ENCODE data around the gene PRDM12. TPM values are rescaled to one million over a fixed set of nuclear protein-coding genes. Genes with fewer than 3 reads are reported as not detected.
"Not testable (repeated sequence)": the region's sequence is repeated elsewhere in the genome, so short reads cannot be mapped to it uniquely, and the experiment has no call there.

The PRDM12 gene
- total RNA-seq, 2 experiments from 2014 or later: 0.14 to 0.15 TPM

- peak overlapping the region; percentile 55 for H3K4me3 Mint-ChIP-seq
- peaks cover 6% of the 10 kb centered on the region for H3K4me1 Mint-ChIP-seq
- ATAC-seq (peak; percentile 61), DNase-seq (peak; percentile 74)
- CTCF ChIA-PET: interaction anchor here (1.1 to 8.4 kb wide), 4 partner anchors 31 to 219 kb away, joined by 3 to 135 read pairs (median 4); no protein-coding TSS in a partner anchor
- peaks cover 31% of the 10 kb centered on the region for H3K27me3 Mint-ChIP-seq
- H3K36me3 Mint-ChIP-seq: no peaks in the 10 kb centered on the region
- peaks cover 2% of the 10 kb centered on the region for H3K9me3 Mint-ChIP-seq (ENCODE audit: low read depth)
- H3K27ac Mint-ChIP-seq: no peak overlapping the region
Measured at GRCh38 chr9:130680836-130681768, 16.7 kb downstream of the PRDM12 start.

- Mint-ChIP-seq H3K4me3 (peak overlapping the region; percentile 69), H3K4me1 (peaks cover 6% of the 10 kb centered on the region), H3K36me3 (no peaks in the 10 kb centered on the region), H3K9me3 (ENCODE audit: low read depth) (peaks cover 2% of the 10 kb centered on the region), H3K27me3 (peaks cover 31% of the 10 kb centered on the region), H3K27ac (no peak overlapping the region)
- peak; percentile 45 for DNase-seq
- CTCF ChIA-PET: interaction anchor here (0.6 to 8.4 kb wide), 24 partner anchors 9 to 574 kb away, joined by 3 to 135 read pairs (median 4); partner anchors contain the start of gene EXOSC2
- ATAC-seq: peak; percentile 48
Measured at GRCh38 chr9:130681769-130682420, 17.5 kb downstream of the PRDM12 start.

DNA sequence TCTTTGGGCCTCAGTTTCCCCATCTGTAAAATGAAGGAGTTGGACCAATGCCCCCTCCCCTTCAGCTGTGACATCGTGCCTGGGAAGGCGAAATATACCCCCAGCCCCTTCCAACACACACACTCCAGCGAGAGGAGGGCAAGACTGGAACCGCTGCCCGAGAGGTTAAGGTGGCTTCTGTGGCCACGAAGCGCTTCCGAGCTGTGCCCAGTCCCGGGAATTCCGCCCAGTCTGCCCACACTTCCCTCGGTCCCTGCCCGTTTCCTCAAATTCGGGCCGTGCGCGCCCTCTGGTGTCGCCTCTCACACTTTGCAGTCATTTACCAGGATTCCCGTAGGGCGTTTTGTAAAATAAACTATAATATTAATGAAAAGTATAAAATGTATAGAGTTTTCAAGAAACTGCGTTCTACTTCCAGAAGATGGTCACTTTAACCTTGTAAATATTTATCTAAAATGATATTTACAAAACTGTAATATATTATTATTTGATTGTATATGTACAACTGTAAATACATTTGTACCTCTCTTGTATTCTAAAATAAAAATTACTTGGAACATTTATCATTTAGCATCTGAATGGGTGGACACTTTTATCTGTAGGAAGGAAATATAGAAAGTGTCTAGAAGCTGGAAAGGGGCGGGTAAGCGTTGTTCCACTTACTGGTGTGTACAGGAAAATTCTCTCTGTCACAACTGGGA is 18.2 kb downstream of the PRDM12 start:
- DNase-seq (peak; percentile 68), ATAC-seq (no peak)
- CTCF ChIA-PET: interaction anchor here (0.6 to 8.4 kb wide), 28 partner anchors 8 to 574 kb away, joined by 3 to 135 read pairs (median 4); partner anchors contain the start of gene EXOSC2
- Mint-ChIP-seq H3K27ac (no peak overlapping the region), H3K4me1 (peaks cover 6% of the 10 kb centered on the region), H3K36me3 (no peaks in the 10 kb centered on the region), H3K9me3 (ENCODE audit: low read depth) (peaks cover 2% of the 10 kb centered on the region), H3K27me3 (peaks cover 33% of the 10 kb centered on the region), H3K4me3 (peak overlapping the region; percentile 69)

- CTCF ChIA-PET: interaction anchor here (1.0 to 8.4 kb wide), 6 partner anchors 8 to 232 kb away, joined by 3 to 135 read pairs (median 6); partner anchors contain the start of gene EXOSC2
- DNase-seq: no peak
- Mint-ChIP-seq H3K4me3 (no peak overlapping the region), H3K4me1 (peaks cover 12% of the 10 kb centered on the region), H3K27me3 (peaks cover 21% of the 10 kb centered on the region), H3K27ac (no peak overlapping the region), H3K36me3 (no peaks in the 10 kb centered on the region), H3K9me3 (ENCODE audit: low read depth) (peaks cover 2% of the 10 kb centered on the region)
- no peak for ATAC-seq
Measured at GRCh38 chr9:130685104-130685503, 20.7 kb downstream of the PRDM12 start.

- H3K36me3 Mint-ChIP-seq; DNase-seq; H3K4me3 Mint-ChIP-seq; ATAC-seq; H3K9me3 Mint-ChIP-seq (ENCODE audit: low read depth); H3K27ac Mint-ChIP-seq: not testable (repeated sequence)
- peaks cover 16% of the 10 kb centered on the region for H3K27me3 Mint-ChIP-seq
- peaks cover 17% of the 10 kb centered on the region for H3K4me1 Mint-ChIP-seq
- CTCF ChIA-PET: interaction anchor here (0.6 to 8.4 kb wide), 5 partner anchors 8 to 818 kb away, joined by 3 to 135 read pairs (median 4); partner anchors contain the start of gene EXOSC2
Measured at GRCh38 chr9:130685945-130686344, 21.6 kb downstream of the PRDM12 start.

DNA sequence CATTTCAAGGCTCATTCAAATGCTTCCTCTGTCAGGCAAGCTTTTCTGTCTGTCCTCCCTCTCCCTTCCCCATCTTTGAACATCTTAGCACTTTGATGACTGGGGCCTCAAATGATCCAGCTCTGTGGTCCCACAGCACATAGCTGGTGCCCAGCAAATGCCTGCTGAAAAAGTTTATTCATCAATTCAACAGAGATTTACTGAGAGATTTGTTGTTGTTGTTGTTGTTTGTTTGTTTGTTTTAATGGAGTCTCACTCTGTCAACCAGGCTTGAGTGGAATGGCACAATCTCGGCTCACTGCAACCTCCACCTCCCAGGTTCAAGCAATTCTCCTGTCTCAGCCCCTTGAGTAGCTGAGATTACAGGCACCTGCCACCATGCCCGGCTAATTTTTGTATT is 23.2 kb downstream of the PRDM12 start:
- no peak for ATAC-seq
- CTCF ChIA-PET: no interaction called here
- peaks cover 2% of the 10 kb centered on the region for H3K9me3 Mint-ChIP-seq (ENCODE audit: low read depth)
- H3K36me3 Mint-ChIP-seq: no peaks in the 10 kb centered on the region
- H3K27ac Mint-ChIP-seq: no peak overlapping the region
- peaks cover 12% of the 10 kb centered on the region for H3K4me1 Mint-ChIP-seq
- DNase-seq: no peak
- H3K27me3 Mint-ChIP-seq: peaks cover 13% of the 10 kb centered on the region
- no peak overlapping the region for H3K4me3 Mint-ChIP-seq

- Mint-ChIP-seq H3K4me3 (no peak overlapping the region), H3K9me3 (ENCODE audit: low read depth) (peaks cover 2% of the 10 kb centered on the region), H3K4me1 (peaks cover 15% of the 10 kb centered on the region), H3K27ac (no peak overlapping the region), H3K36me3 (no peaks in the 10 kb centered on the region), H3K27me3 (peaks cover 13% of the 10 kb centered on the region)
- no peak for ATAC-seq
- no peak for DNase-seq
- CTCF ChIA-PET: no interaction called here
Measured at GRCh38 chr9:130688072-130688471, 23.7 kb downstream of the PRDM12 start.

DNA sequence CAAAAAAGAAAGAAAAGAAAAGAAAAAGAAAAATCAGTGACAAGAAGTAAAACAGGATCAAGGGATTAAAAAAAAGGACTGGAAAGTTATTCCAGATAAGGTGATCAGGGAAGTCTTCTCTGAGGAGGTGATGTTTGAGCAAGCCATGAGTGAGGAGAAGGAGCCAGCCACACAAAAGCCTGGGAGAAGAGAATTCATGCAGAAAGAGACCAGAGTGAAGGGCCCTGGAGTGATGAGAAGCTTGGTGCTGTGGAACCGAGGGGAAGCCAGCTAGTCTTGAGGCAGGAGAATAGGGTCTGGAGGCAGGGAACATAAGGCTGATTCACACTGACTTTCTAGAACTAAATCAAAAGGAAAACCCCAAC is 25.2 kb downstream of the PRDM12 start:
- DNase-seq: no peak
- Mint-ChIP-seq H3K4me1 (peaks cover 22% of the 10 kb centered on the region), H3K36me3 (peaks cover 3% of the 10 kb centered on the region), H3K4me3 (no peak overlapping the region), H3K27ac (no peak overlapping the region), H3K27me3 (peaks cover 13% of the 10 kb centered on the region), H3K9me3 (ENCODE audit: low read depth) (peaks cover 2% of the 10 kb centered on the region)
- no peak for ATAC-seq
- CTCF ChIA-PET: interaction anchor here (1.5 kb wide), 1 partner anchor 12 kb away, joined by 3 read pairs; no protein-coding TSS in a partner anchor

GRCh38 chr9:130689937-130690700 is 25.7 kb downstream of the PRDM12 start:
- Mint-ChIP-seq H3K9me3 (ENCODE audit: low read depth) (peaks cover 2% of the 10 kb centered on the region), H3K27ac (no peak overlapping the region), H3K4me3 (no peak overlapping the region), H3K4me1 (peaks cover 26% of the 10 kb centered on the region), H3K36me3 (peaks cover 7% of the 10 kb centered on the region), H3K27me3 (peaks cover 9% of the 10 kb centered on the region)
- DNase-seq (no peak), ATAC-seq (no peak)
- CTCF ChIA-PET: interaction anchor here (0.7 to 1.5 kb wide), 3 partner anchors 8 to 243 kb away, joined by 3 to 5 read pairs (median 5); no protein-coding TSS in a partner anchor

DNA sequence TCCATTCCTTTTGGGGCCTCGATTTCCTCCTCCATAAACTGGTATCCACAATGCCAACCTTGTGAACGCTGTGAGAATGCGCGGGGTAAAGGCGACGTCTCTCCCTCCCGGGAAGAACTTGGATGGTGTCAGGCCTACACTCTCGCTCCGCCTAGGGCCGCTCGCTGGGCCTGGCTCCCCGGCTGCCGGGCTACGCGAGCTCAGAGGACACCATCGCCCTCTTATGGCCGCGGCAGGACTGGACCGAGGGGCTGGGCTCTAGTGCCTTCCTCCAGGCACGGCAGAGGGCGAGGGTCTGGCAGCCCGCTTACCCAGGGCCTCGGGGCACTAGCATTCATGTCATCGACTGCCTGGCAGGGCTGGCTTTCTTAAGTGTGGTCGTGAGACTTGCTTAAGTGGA is 27.9 kb downstream of the PRDM12 start:
- no peak for ATAC-seq
- Mint-ChIP-seq H3K27ac (no peak overlapping the region), H3K36me3 (peaks cover 24% of the 10 kb centered on the region), H3K4me1 (peaks cover 45% of the 10 kb centered on the region), H3K4me3 (no peak overlapping the region), H3K9me3 (ENCODE audit: low read depth) (no peaks in the 10 kb centered on the region), H3K27me3 (peaks cover 6% of the 10 kb centered on the region)
- DNase-seq: no peak
- CTCF ChIA-PET: interaction anchor here (1.6 to 3.6 kb wide), 6 partner anchors 7 to 232 kb away, joined by 4 to 30 read pairs (median 8); no protein-coding TSS in a partner anchor

GRCh38 chr9:130693101-130693425 is 28.7 kb downstream of the PRDM12 start:
- CTCF ChIA-PET: interaction anchor here (1.3 to 3.6 kb wide), 8 partner anchors 8 to 233 kb away, joined by 4 to 30 read pairs (median 8); no protein-coding TSS in a partner anchor
- ATAC-seq: peak; percentile 7
- H3K4me1 Mint-ChIP-seq: peaks cover 50% of the 10 kb centered on the region

More at GRCh38 chr9:130693101-130693425, 28.7 kb downstream of the PRDM12 start:
- Mint-ChIP-seq H3K4me3 (peak overlapping the region; percentile 96), H3K27me3 (peaks cover 3% of the 10 kb centered on the region), H3K27ac (peak overlapping the region; percentile 92), H3K36me3 (peaks cover 29% of the 10 kb centered on the region), H3K9me3 (ENCODE audit: low read depth) (no peaks in the 10 kb centered on the region)
- no peak for DNase-seq

Data from activated CD8-positive, alpha-beta memory T cell treated with anti-CD3 and anti-CD28 coated beads, Interleukin-2, amount 10 ng/mL, durations not matched to agents 7 days and 5 days (primary cell).